ENCODE data around the gene LSM3. TPM values are rescaled to one million over a fixed set of nuclear protein-coding genes. Genes with fewer than 3 reads are reported as not detected.

The LSM3 gene
- total RNA-seq, 1 experiment from 2014 or later = 17.7 TPM

DNA sequence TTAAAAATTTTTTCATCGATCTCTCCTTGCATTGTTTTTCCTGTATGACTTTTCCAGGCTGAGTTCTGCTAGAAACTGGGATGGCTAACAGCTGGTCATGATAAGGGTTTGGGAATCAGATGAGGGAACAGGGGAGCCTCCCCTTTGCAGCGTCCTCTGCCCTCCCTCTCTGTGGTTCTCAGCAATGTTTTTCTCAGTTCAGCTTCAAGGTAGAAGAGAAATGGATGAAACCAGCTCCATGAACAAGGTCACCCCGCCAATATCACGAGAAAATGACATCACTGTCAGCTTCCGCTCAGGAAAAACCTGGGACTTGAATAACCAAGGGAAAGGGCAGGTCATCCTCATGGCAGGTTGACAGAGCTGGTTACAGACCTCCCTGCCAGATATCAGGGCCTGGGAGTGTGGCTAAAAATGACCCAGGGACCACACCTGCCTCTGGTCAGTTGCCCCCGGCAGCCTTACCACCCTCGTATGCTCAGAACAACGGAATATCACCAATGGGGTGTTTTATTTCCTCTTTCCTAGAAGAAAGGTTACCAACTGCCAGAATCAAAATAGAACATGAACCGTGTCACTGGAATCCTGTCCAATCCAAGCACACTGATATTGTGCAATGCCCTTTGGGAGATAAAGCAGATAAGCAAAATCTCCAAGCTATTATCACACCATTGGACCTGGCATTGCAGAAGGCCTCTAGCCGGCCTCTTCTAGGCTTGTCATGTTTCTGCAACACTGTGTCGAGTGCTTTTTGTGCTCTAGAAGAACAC is 26.1 kb downstream of the LSM3 start:
- TF ChIP-seq, protein P1, sequence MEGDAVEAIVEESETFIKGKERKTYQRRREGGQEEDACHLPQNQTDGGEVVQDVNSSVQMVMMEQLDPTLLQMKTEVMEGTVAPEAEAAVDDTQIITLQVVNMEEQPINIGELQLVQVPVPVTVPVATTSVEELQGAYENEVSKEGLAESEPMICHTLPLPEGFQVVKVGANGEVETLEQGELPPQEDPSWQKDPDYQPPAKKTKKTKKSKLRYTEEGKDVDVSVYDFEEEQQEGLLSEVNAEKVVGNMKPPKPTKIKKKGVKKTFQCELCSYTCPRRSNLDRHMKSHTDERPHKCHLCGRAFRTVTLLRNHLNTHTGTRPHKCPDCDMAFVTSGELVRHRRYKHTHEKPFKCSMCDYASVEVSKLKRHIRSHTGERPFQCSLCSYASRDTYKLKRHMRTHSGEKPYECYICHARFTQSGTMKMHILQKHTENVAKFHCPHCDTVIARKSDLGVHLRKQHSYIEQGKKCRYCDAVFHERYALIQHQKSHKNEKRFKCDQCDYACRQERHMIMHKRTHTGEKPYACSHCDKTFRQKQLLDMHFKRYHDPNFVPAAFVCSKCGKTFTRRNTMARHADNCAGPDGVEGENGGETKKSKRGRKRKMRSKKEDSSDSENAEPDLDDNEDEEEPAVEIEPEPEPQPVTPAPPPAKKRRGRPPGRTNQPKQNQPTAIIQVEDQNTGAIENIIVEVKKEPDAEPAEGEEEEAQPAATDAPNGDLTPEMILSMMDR (IDR thresholded peaks at IDR 0.05; ENCODE audit: unreplicated experiment) = no peak
- Mint-ChIP-seq H3K27ac (ENCODE audit: unreplicated experiment) (no peak overlapping the region), H3K4me3 (ENCODE audit: low read depth, unreplicated experiment) (no peak overlapping the region), H3K9me3 (ENCODE audit: low read depth, unreplicated experiment) (no peaks in the 10 kb centered on the region), H3K27me3 (ENCODE audit: unreplicated experiment) (no peaks in the 10 kb centered on the region), H3K4me1 (ENCODE audit: low read depth, unreplicated experiment) (peaks cover 63% of the 10 kb centered on the region), H3K36me3 (ENCODE audit: insufficient read depth, unreplicated experiment) (no peaks in the 10 kb centered on the region)
- no peak for DNase-seq
- CTCF ChIA-PET = interaction anchor here (0.7 to 3.1 kb wide), 9 partner anchors 21 to 263 kb away, joined by 3 to 21 read pairs (median 6); no protein-coding TSS in a partner anchor
- no TSS peak for BruUV-seq (replicated peaks)
- intact Hi-C loops (cut with micrococcal nuclease; ENCODE audit: unreplicated experiment) = no loop called here

DNA sequence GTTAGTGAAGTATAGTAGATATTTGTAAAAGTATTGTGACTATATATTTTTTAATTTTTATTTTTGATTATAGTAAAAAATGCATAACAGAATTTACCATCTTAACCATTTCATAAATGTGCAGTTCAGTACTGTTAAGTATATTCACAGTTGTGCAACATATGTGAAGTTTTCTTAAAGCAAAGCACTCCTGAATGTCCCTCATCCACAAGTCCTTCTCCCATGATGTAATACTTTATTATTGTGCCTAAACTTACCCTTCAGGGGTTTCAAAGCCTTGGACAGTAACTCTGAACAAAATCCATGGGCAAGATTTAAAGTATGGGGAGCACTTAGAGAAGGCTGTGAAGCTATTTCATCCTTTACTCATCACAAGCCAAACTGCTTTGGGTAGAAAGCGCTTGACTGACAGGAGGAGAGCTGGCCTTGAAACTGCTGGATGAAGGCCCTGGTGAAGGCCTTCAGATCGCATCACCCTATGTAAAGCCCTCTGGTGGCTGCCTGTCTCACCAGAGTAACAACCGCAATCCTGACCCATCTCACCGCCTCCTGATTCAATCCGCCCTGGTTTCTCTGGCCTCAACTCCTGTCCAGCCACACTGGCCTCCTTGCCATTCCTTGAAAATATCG is 28.0 kb downstream of the LSM3 start:
- no peaks in the 10 kb centered on the region for H3K27me3 Mint-ChIP-seq (ENCODE audit: unreplicated experiment)
- no peak overlapping the region for H3K27ac Mint-ChIP-seq (ENCODE audit: unreplicated experiment)
- H3K4me3 Mint-ChIP-seq (ENCODE audit: low read depth, unreplicated experiment) = no peak overlapping the region
- H3K9me3 Mint-ChIP-seq (ENCODE audit: low read depth, unreplicated experiment) = no peaks in the 10 kb centered on the region
- intact Hi-C loops (cut with micrococcal nuclease; ENCODE audit: unreplicated experiment) = no loop called here
- DNase-seq = no peak
- TF ChIP-seq, protein P1 (IDR thresholded peaks at IDR 0.05; ENCODE audit: unreplicated experiment) = no peak
- CTCF ChIA-PET = no interaction called here
- H3K4me1 Mint-ChIP-seq (ENCODE audit: low read depth, unreplicated experiment) = peaks cover 61% of the 10 kb centered on the region
- no peaks in the 10 kb centered on the region for H3K36me3 Mint-ChIP-seq (ENCODE audit: insufficient read depth, unreplicated experiment)
- no TSS peak for BruUV-seq (replicated peaks)

DNA sequence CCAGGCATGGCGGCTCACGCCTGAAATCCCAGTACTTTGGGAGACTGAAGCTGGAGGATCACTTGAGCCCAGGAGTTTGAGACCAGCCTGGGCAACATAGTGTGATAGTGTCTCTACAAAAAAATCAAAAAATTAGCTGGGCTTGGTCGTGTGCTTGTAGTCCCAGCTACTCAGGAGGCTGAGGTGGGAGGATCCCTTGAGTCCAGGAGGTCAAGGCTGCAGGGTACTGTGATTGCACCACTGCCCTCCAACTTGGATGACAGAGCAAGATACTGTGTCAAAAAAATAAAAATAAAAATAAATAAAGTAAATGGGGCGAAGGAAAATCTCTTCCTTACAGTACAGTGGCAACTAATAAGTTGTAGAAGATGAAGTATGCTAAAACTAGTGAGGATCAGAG is 29.6 kb downstream of the LSM3 start:
- no peaks in the 10 kb centered on the region for H3K9me3 Mint-ChIP-seq (ENCODE audit: low read depth, unreplicated experiment)
- no peaks in the 10 kb centered on the region for H3K36me3 Mint-ChIP-seq (ENCODE audit: insufficient read depth, unreplicated experiment)

DNA sequence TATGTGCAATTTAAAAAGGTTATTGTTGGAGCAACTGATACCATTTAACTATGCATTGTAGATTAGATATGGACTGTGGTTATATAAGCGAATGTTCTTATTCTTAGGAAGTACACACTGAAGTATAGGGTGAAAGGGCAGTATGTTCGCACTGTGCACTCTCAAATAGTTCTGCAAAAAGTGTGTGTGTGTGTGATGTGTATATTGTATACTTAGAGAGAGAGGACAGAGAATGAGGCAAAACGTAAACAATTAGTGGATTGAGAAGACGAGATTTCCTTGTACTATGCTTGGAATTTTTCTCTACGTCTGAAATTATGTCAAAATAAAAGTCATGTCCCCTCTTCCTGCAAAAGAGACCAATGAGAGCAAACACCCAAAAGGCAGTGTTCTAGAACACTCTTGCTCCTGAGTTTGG is 30.4 kb downstream of the LSM3 start:
- intact Hi-C loops (cut with micrococcal nuclease; ENCODE audit: unreplicated experiment) = no loop called here
- H3K9me3 Mint-ChIP-seq (ENCODE audit: low read depth, unreplicated experiment) = no peaks in the 10 kb centered on the region
- BruUV-seq (replicated peaks) = no TSS peak
- peaks cover 43% of the 10 kb centered on the region for H3K4me1 Mint-ChIP-seq (ENCODE audit: low read depth, unreplicated experiment)
- no peak for DNase-seq
- H3K27me3 Mint-ChIP-seq (ENCODE audit: unreplicated experiment) = no peaks in the 10 kb centered on the region
- CTCF ChIA-PET = no interaction called here
- H3K27ac Mint-ChIP-seq (ENCODE audit: unreplicated experiment) = no peak overlapping the region
- H3K4me3 Mint-ChIP-seq (ENCODE audit: low read depth, unreplicated experiment) = no peak overlapping the region
- H3K36me3 Mint-ChIP-seq (ENCODE audit: insufficient read depth, unreplicated experiment) = no peaks in the 10 kb centered on the region
- TF ChIP-seq, protein P1 (IDR thresholded peaks at IDR 0.05; ENCODE audit: unreplicated experiment) = no peak

More for the DNA sequence above, 29.6 kb downstream of the LSM3 start:
- intact Hi-C loops (cut with micrococcal nuclease; ENCODE audit: unreplicated experiment) = no loop called here
- TF ChIP-seq, protein P1 (IDR thresholded peaks at IDR 0.05; ENCODE audit: unreplicated experiment) = no peak
- no peak for DNase-seq
- peaks cover 49% of the 10 kb centered on the region for H3K4me1 Mint-ChIP-seq (ENCODE audit: low read depth, unreplicated experiment)
- no TSS peak for BruUV-seq (replicated peaks)
- CTCF ChIA-PET = no interaction called here
- H3K27ac Mint-ChIP-seq (ENCODE audit: unreplicated experiment) = no peak overlapping the region
- H3K27me3 Mint-ChIP-seq (ENCODE audit: unreplicated experiment) = no peaks in the 10 kb centered on the region
- no peak overlapping the region for H3K4me3 Mint-ChIP-seq (ENCODE audit: low read depth, unreplicated experiment)

Data from Calu3 (cell line).